GM21360 (cell line): ENCODE measurements around the gene ZNF79.

Experiments used
- ATAC-seq: cut with Tn5 transposase; IDR thresholded peaks from one replicate; pipeline ENCODE4 v1.9.1; 2021; ENCODE audit warnings: mild to moderate bottlenecking, moderate library complexity; ENCODE audit not compliant: unreplicated experiment

Gene ZNF79

DNA sequence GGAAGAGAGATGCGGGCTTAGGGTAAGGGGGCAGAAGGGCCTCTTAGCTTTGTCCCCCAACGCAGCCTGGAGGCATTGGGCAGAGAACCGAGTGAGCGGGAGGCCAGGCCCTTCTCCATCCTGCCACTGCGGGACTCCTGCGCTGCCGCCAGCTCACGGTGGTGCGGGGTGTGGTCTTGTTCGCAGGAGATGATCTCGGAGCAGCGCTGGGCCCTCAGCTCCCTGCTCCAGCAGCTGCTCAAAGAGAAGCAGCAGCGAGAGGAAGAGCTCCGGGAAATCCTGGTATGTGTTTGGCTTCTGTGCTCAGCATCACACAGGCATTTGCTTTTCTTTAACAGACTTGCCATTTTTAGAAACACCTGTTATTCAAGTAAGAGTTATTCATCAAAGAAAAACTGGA, 68.4 kb downstream of the ZNF79 start:
- ATAC-seq, result no peak

DNA sequence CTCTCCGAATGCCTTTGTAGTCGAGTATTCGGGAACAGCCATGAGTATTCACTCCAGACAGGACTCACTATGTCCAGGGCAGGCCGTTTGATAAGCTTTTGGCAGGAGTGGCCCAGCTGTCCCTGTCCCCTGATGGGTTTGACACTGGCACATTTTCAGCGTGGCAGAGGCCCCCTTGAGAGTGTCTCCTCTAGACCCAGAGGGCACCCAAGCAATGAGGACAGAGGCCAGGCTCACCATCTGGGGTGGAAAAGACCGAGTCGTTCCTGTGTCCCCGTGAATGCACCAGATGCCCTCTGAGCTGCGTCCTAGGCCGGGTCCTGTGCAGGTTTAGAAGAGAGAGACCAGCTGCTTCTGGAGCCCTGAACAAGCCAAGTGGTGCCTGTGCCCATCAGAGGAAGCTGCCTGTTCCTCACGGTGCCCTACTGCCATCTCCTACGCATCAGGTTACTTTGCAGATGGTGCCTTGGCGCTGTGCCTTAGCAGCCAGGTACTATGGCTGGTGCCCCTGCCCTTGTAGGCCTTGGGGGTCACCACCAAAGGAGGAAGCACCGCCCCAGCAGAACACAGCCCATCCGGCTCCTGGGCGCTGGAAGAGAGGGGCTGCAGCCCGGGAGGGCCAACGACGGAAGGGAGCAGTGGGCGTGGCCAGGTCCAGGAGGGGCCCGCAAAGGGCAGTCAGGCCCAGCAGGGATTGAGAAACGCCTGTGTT, 69.6 kb downstream of the ZNF79 start:
- no peak for ATAC-seq

GRCh38 chr9:127494304-127494702, 70.1 kb downstream of the ZNF79 start:
- ATAC-seq, result no peak
